ENCODE results near the gene ZNF569. TPM values are rescaled to one million over a fixed set of nuclear protein-coding genes. Genes with fewer than 3 reads are reported as not detected.
A peak's percentile ranks its signal among the peaks of the same experiment; 100 is the strongest.

Gene ZNF569
- total RNA-seq, 1 donor from 2014 or later = 5.5 TPM

DNA sequence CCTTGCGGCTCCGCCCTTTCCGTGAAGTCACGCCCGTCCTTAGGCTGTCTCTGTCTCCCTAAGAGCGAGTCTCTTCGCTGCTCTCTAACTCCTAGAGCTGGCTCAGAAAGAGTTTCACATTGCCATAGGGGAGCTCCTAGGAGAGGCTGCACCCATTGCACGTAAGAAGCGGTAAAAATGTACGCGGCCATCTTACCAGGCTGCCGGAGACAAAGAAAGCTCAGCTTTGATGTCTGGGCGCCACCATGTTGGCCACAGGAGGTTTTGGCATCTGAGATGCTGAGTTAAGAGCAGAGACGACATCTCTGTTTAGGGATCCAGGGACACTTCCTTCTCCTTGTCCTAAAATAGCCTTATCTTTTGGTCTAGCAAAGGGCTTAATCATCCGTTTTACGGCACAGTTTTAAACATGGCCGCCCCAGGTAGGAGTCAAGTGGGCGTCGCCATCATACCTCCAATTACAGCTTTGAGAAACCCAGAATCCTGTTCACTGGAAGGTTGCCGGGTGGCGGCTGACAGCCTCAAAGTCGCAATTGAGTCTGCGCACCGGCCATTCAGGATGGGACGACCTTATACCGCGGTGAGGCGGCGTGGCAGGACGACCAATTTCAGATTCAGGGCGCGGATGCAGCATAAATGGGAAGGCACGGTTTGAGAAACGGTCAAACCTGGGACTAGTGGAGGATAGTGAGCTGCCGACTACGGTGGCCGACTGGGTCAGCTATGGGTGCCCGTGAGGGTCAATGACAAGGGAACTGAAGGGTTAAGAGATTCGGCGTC is 39.3 kb upstream of the ZNF569 start, which contains the start of gene ZNF793:
ZNF793 (plus strand) TSS at position 553 of the 780 bp plus-strand sequence. CDS start 16,501 bp downstream, outside the sequence.
- intact Hi-C loops (cut with DNase I) = no loop called here
- Histone ChIP-seq H3K9me3 (peaks cover 2% of the 10 kb centered on the region), H3K4me3 (peak within 1 kb of the TSS; percentile 57), H3K36me3 (no peaks in the 10 kb centered on the region), H3K27me3 (ENCODE audit: low read depth) (no peaks in the 10 kb centered on the region), H3K27ac (peak within 1 kb of the TSS; percentile 84), H3K4me1 (no peaks in the 10 kb centered on the region)
- ATAC-seq (peak; percentile 85 to 96), DNase-seq (peak; percentile 67)
- TF ChIP-seq, protein P1, sequence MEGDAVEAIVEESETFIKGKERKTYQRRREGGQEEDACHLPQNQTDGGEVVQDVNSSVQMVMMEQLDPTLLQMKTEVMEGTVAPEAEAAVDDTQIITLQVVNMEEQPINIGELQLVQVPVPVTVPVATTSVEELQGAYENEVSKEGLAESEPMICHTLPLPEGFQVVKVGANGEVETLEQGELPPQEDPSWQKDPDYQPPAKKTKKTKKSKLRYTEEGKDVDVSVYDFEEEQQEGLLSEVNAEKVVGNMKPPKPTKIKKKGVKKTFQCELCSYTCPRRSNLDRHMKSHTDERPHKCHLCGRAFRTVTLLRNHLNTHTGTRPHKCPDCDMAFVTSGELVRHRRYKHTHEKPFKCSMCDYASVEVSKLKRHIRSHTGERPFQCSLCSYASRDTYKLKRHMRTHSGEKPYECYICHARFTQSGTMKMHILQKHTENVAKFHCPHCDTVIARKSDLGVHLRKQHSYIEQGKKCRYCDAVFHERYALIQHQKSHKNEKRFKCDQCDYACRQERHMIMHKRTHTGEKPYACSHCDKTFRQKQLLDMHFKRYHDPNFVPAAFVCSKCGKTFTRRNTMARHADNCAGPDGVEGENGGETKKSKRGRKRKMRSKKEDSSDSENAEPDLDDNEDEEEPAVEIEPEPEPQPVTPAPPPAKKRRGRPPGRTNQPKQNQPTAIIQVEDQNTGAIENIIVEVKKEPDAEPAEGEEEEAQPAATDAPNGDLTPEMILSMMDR (IDR thresholded peaks at IDR 0.05) = no peak

DNA sequence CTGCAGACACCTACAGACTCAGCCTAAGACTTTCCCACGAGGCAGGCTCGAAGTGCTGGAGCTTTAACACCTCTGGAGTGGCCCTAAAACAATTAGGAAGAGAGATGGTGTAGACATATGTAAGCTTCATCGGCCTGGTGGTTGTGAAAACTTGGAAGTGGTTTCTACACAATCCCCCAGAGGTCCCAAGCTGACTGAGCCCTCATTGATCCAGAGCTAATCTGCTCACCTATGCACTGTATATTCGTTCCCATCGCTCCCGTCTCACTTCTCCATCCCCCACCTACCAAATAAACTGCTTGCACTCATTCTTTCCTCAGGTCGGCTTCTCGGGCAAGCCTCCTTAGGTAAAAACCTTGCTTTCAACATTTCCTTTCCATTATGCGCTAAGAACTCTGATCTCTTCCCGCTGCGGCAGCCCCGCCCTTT is 38.7 kb upstream of the ZNF569 start:
- intact Hi-C loops (cut with DNase I) = no loop called here
- no peaks in the 10 kb centered on the region for H3K4me1 ChIP-seq
- no peaks in the 10 kb centered on the region for H3K36me3 ChIP-seq
- DNase-seq (no peak), ATAC-seq (peak; percentile 27 to 39)
- H3K27me3 ChIP-seq (ENCODE audit: low read depth) = no peaks in the 10 kb centered on the region
- TF ChIP-seq, protein P1 (IDR thresholded peaks at IDR 0.05) = no peak
- peak overlapping the region; percentile 84 for H3K27ac ChIP-seq
- peaks cover 3% of the 10 kb centered on the region for H3K9me3 ChIP-seq
- peak overlapping the region; percentile 57 for H3K4me3 ChIP-seq

DNA sequence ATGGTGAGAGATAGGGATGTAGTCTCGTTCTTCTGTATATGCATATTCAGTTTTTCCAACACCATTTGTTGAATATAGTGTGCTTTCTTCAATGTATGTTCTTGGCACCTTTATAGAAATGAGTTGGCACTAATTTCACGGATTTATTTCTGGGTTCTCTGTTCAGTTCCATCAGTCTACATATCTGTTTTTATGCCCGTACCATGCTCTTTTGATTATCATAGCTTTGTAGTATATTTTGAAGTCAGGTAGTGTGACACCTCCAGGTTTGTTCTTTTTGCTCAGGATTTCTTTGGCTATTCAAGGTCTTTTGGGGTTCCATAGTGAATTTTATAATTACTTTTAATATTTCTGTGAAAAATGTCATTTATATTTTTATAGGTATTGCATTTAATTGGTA is 25.0 kb upstream of the ZNF569 start:
- Histone ChIP-seq H3K36me3 (no peaks in the 10 kb centered on the region), H3K27me3 (ENCODE audit: low read depth) (no peaks in the 10 kb centered on the region), H3K4me3 (no peak overlapping the region), H3K27ac (no peak overlapping the region), H3K4me1 (no peaks in the 10 kb centered on the region), H3K9me3 (peaks cover 95% of the 10 kb centered on the region)
- intact Hi-C loops (cut with DNase I) = no loop called here
- DNase-seq (no peak), ATAC-seq (no peak)
- TF ChIP-seq, protein P1 (IDR thresholded peaks at IDR 0.05) = no peak

- H3K4me1 ChIP-seq = no peaks in the 10 kb centered on the region
- H3K36me3 ChIP-seq = peaks cover 13% of the 10 kb centered on the region
- H3K9me3 ChIP-seq = peaks cover 100% of the 10 kb centered on the region
- intact Hi-C loops (cut with DNase I) = no loop called here
- ATAC-seq (no peak), DNase-seq (no peak)
- no peak overlapping the region for H3K4me3 ChIP-seq
- TF ChIP-seq, protein P1 (IDR thresholded peaks at IDR 0.05) = no peak
- no peaks in the 10 kb centered on the region for H3K27me3 ChIP-seq (ENCODE audit: low read depth)
- no peak overlapping the region for H3K27ac ChIP-seq
Measured at GRCh38 chr19:37484406-37485168, 17.3 kb upstream of the ZNF569 start.

DNA sequence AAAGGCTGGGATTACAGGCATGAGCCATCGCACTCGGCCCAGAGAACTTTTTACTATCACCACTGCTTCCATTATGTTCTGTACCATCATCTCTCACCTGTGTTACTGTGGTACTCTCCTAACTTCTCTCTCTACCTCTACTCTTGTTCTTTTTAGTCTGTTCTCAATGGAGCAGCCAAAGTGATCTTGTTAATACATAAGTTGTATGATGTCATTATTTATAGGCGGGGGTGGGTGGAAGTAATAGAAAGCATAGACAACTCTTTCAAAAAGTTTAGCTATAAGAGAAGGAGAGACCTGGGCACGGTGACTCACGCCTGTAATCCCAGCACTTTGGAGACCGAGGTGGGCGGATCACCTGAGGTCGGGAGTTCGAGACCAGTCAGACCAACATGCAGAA is 4.9 kb upstream of the ZNF569 start:
- intact Hi-C loops (cut with DNase I) = no loop called here

More for the DNA sequence above, 4.9 kb upstream of the ZNF569 start:
- H3K4me3 ChIP-seq = no peak overlapping the region
- no peak for DNase-seq
- ATAC-seq = no peak
- no peak overlapping the region for H3K27ac ChIP-seq
- H3K36me3 ChIP-seq = peaks cover 29% of the 10 kb centered on the region
- H3K4me1 ChIP-seq = no peaks in the 10 kb centered on the region
- TF ChIP-seq, protein P1 (IDR thresholded peaks at IDR 0.05) = no peak
- H3K27me3 ChIP-seq (ENCODE audit: low read depth) = no peaks in the 10 kb centered on the region
- peaks cover 40% of the 10 kb centered on the region for H3K9me3 ChIP-seq
